Nephron (organoid): ENCODE measurements around the gene GDAP1L1.

Experiments used
- H3K27ac Mint-ChIP-seq, 3 experiments: 2 replicates each; pipeline ENCODE4 v1.8.0; 2020; ENCODE audit warnings: mixed read lengths in 3 of 3, mild to moderate bottlenecking in 2 of 3, moderate library complexity in 1 of 3
- H3K27me3 Mint-ChIP-seq: 2 replicates; pipeline ENCODE4 v1.8.0; 2021; ENCODE audit warnings: low read depth, mild to moderate bottlenecking, moderate library complexity, mixed read lengths
- H3K36me3 Mint-ChIP-seq: 2 replicates; pipeline ENCODE4 v1.8.0; 2020; ENCODE audit warnings: low read depth, mixed read lengths
- H3K4me1 Mint-ChIP-seq: 2 replicates; pipeline ENCODE4 v1.8.0; 2020; ENCODE audit warnings: mixed read lengths
- H3K4me3 Mint-ChIP-seq, 3 experiments: 2 replicates each; pipeline ENCODE4 v1.8.0; 2020; ENCODE audit warnings: mild to moderate bottlenecking in 3 of 3, mixed read lengths in 3 of 3, moderate library complexity in 2 of 3
- H3K9me3 Mint-ChIP-seq: 2 replicates; pipeline ENCODE4 v1.8.0; 2020; ENCODE audit warnings: mixed read lengths
- TF ChIP-seq, protein P1 (sequence below), 3 experiments: fragments of 200-600 bp; sonication (generic); IDR thresholded peaks; one replicate each; pipeline ENCODE4 v1.5.0; 2021; ENCODE audit warnings: antibody characterized with exemption in 3 of 3; ENCODE audit not compliant: unreplicated experiment in 3 of 3

The GDAP1L1 gene

DNA sequence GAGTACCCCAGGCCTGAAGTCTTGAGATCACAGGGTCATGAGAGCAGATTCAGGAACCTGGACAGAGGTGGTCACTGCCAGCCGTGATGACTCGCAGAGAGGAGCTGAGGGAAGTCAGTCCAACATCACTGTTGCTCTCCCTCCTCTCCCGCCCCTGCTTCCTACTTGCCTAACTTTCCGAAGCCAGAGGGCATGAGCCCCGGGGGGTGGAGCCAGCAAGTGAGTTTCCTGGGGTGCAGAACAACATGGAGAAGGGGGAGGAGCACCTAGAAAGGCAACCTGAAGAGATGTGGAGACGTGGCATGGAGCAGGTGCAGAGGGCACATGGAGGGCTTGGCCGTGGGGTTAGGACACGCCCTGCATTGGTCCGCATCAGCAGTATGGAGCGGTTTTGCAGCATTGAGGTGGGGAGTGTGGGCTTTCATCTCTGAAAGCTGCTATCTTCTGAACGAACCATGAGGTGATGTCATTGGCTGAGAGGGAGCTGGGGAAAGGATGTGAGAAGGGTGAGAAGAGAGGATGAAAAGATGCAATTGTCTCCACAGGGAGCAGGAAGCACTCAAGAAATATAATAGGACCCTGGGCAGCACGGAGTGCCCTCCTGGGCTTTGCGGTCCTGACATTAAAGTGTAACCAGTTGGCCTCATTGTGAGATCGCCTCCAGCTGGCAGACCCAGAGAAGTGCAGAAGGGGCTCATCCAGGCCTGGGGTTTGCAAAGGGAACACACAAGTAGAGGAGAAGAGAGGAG, 25.0 kb downstream of the GDAP1L1 start:
- TF ChIP-seq, protein P1, sequence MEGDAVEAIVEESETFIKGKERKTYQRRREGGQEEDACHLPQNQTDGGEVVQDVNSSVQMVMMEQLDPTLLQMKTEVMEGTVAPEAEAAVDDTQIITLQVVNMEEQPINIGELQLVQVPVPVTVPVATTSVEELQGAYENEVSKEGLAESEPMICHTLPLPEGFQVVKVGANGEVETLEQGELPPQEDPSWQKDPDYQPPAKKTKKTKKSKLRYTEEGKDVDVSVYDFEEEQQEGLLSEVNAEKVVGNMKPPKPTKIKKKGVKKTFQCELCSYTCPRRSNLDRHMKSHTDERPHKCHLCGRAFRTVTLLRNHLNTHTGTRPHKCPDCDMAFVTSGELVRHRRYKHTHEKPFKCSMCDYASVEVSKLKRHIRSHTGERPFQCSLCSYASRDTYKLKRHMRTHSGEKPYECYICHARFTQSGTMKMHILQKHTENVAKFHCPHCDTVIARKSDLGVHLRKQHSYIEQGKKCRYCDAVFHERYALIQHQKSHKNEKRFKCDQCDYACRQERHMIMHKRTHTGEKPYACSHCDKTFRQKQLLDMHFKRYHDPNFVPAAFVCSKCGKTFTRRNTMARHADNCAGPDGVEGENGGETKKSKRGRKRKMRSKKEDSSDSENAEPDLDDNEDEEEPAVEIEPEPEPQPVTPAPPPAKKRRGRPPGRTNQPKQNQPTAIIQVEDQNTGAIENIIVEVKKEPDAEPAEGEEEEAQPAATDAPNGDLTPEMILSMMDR (IDR thresholded peaks at IDR 0.05; ENCODE audit: unreplicated experiment in 3 of 3): no peak
- Mint-ChIP-seq H3K27ac (no peak overlapping the region), H3K4me1 (no peaks in the 10 kb centered on the region), H3K36me3 (peaks cover 3% of the 10 kb centered on the region), H3K9me3 (peaks cover 7% of the 10 kb centered on the region), H3K4me3 (no peak overlapping the region), H3K27me3 (peaks cover 5% of the 10 kb centered on the region)

DNA sequence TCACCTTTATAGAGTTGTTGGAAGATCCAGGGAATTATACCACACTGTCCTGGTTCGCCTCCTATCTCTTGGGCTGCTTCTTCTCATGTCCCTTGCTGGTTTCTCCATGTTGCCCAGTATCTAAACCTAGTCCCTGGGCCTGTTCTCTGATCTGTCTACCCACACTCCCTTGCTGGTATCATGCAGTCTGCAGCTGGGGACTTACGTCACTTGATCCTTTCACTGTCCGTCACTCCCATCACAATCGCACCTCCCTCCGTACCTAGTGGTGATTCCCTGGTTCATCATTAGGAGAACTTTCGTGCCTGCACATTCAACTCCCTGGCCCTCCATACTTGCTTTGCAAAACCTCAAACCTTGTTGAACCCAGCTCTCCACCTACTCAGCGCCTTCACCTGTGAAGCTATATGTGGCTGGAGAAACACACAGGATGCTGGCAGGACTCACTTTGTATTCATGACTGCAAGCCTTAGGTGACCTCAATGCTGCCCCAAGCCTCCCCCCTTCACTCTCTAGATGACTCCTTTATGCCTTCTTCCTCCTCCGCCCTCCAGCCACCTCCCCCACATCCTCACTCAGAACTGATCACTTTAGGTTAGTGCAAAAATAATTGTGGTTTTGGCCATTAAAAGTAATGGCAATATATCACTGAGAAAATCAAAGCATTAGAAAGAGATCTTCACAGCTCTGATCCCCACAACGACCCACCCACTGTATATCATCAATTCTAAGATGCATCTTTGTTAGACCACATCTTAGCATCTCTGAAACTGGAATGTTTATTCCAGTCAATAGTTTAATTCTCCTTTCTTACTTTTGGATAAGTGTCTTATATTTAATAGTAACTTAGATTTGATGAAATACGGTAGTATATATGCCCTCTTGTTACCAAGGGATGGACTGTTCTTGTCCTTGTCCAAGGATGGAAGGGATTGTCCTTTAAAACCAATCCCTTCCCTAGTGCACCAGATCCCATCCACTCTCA, 26.4 kb downstream of the GDAP1L1 start:
- H3K27ac Mint-ChIP-seq: no peak overlapping the region
- no peak overlapping the region for H3K4me3 Mint-ChIP-seq
- H3K9me3 Mint-ChIP-seq: peaks cover 4% of the 10 kb centered on the region
- TF ChIP-seq, protein P1 (IDR thresholded peaks at IDR 0.05; ENCODE audit: unreplicated experiment in 3 of 3): no peak
- no peaks in the 10 kb centered on the region for H3K4me1 Mint-ChIP-seq
- peaks cover under 1% of the 10 kb centered on the region for H3K36me3 Mint-ChIP-seq
- no peaks in the 10 kb centered on the region for H3K27me3 Mint-ChIP-seq

DNA sequence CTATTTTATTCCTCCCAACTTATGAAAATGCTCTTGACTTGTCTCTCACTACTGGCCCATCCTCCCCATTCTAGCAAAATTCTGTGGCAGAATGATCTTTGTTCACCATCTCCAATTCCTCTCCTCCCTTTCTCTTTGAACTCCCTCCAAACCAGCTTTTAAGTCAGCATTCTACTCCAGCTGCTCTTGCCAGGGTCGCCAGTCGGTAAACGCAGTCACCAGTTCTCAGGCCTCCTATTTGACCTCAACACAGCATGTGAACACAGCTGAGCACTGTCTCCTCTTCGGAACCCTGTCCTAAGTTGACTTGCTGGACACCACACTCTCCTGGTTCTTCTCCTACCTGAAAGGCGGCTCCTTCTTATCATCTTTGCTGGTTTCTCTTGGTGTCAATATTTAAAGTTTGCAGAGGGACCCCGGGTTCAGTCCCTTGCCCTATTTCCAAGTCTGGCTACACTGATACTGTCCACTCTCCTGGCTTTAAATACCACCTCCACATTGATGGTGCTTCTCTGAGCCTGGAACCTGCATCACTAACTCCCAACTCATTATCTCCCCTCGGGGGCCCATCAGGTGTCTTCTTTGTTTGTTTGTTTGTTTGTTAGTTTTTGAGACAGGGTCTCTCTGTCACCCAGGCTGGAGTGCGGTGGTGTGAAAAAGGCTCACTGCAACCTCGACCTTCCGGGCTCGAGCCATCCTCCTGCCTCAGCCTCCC, 27.4 kb downstream of the GDAP1L1 start:
- Mint-ChIP-seq H3K9me3 (no peaks in the 10 kb centered on the region), H3K27ac (no peak overlapping the region), H3K27me3 (no peaks in the 10 kb centered on the region), H3K4me1 (no peaks in the 10 kb centered on the region), H3K4me3 (no peak overlapping the region), H3K36me3 (no peaks in the 10 kb centered on the region)
- TF ChIP-seq, protein P1 (IDR thresholded peaks at IDR 0.05; ENCODE audit: unreplicated experiment in 3 of 3): no peak

DNA sequence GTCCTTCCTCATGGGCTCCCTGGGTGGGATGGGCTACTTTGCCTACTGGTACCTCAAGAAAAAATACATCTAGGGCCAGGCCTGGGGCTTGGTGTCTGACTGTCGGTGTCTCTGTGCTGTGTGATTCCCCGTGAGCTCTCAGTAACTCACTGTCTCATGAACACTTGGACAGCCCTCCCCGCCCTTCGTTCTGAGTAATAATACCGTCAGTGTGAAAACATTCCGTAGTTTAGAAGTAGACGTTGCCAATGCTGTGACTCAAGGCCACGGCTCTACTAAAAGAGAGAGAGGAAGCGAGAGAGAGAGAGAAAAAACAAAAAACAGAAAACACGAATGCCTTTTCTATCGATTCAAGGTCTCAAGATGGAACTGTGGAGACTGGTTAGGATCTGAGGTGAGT, 32.1 kb downstream of the GDAP1L1 start:
- Mint-ChIP-seq H3K27me3 (peaks cover 6% of the 10 kb centered on the region), H3K9me3 (no peaks in the 10 kb centered on the region), H3K4me3 (no peak overlapping the region), H3K36me3 (no peaks in the 10 kb centered on the region), H3K27ac (no peak overlapping the region), H3K4me1 (no peaks in the 10 kb centered on the region)
- TF ChIP-seq, protein P1 (IDR thresholded peaks at IDR 0.05; ENCODE audit: unreplicated experiment in 3 of 3): no peak

DNA sequence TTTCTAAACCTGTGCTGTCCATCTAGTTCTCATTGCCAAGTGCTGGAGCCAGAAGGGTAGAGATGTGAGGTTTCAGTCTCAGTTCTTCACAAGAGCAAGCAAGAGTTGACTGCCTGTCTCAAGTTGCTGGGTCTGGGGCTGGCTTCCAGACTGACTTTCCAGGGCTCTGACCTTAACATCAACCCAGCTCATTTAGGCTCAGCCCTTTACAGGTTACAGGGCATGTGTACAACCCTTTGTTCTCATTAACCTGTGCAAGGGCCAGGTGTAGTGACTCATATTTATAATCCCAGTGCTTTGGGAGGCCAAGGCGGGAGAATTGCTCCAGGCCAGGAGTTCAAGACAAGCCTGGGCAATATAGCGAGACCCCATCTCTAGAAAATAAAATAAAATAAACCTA, 33.3 kb downstream of the GDAP1L1 start:
- Mint-ChIP-seq H3K4me1 (no peaks in the 10 kb centered on the region), H3K27me3 (peaks cover 6% of the 10 kb centered on the region), H3K4me3 (no peak overlapping the region), H3K27ac (no peak overlapping the region), H3K9me3 (no peaks in the 10 kb centered on the region), H3K36me3 (no peaks in the 10 kb centered on the region)
- TF ChIP-seq, protein P1 (IDR thresholded peaks at IDR 0.05; ENCODE audit: unreplicated experiment in 3 of 3): no peak
